Epithelial cell of esophagus (primary cell): ENCODE results near the gene PTK7.

Experiments used
- DNase-seq: peaks from one replicate; pipeline ENCODE4 v3.0.0; 2010; ENCODE audit warnings: low read depth
- H3K4me3 ChIP-seq: 2 replicates; pipeline ENCODE4 v1.5.1; 2011; ENCODE audit warnings: mild to moderate bottlenecking, low read length, control low read depth
- CTCF ChIP-seq: IDR thresholded peaks from 2 replicates; pipeline ENCODE4 v1.5.1; 2011; ENCODE audit warnings: low read depth, mild to moderate bottlenecking, low read length, control low read depth, inconsistent platforms; ENCODE audit not compliant: insufficient read depth; ENCODE audit errors: missing control alignments

PTK7 gene

DNA sequence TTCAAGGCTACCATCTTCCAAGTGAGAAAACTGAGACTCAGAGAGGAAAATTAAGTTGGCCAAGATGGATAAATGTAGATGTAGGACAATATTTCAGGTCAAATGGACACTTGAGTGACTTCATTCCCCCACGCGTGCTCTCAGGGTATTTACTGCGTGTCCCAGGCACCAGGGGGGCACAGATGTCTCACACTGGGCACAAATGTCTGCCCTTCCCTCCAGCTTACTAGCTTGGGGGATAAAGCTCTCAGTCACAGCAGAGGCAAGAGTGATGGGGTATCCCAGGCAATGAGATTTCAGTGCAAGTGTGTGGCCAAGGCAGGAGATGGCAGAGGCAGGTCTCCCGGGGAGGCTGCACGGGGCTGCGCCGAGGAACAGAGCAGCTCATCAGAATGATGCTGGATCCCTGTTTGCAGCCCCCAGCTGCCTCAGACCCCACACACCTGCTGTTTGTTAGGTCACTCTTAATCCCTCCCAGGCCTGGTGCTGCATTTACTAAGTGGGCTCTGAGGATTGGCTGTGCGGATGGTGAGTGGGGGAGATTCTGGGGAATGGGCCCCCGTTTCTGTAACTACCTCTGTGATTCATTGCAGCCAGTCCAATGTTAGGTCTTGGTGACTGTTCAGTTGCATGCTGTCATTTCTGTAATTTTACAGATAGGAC lies 44.1 kb downstream of the PTK7 start:
- no peak for DNase-seq
- no peak for TF ChIP-seq CTCF
- no peak overlapping the region for H3K4me3 ChIP-seq

- DNase-seq, result peak; percentile 96
- no peak for TF ChIP-seq CTCF
- no peak overlapping the region for H3K4me3 ChIP-seq
These were observed 45.1 kb downstream of the PTK7 start for GRCh38 chr6:43120944-43121913.

DNA sequence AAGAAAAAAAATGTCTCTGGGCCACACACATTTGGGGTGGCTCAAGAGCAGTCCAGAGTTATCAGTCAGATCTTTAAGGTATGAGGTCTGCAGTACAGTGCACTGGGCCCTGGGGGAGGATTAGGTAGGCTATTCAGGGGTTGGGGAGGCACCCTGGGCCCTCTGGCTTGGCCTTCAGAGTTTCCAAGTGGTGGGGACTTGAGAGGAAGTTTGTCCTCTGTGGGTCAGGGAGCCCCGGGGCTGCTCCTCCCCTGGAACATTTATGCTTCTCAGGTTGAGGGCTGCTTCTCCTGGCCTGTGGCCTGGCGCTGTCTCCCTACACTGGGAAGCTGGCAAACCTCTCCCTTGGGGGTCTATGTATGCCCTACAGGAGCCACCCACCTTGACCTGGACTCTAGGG lies 46.0 kb downstream of the PTK7 start:
- DNase-seq, result no peak
- H3K4me3 ChIP-seq, result no peak overlapping the region
- no peak for TF ChIP-seq CTCF

DNA sequence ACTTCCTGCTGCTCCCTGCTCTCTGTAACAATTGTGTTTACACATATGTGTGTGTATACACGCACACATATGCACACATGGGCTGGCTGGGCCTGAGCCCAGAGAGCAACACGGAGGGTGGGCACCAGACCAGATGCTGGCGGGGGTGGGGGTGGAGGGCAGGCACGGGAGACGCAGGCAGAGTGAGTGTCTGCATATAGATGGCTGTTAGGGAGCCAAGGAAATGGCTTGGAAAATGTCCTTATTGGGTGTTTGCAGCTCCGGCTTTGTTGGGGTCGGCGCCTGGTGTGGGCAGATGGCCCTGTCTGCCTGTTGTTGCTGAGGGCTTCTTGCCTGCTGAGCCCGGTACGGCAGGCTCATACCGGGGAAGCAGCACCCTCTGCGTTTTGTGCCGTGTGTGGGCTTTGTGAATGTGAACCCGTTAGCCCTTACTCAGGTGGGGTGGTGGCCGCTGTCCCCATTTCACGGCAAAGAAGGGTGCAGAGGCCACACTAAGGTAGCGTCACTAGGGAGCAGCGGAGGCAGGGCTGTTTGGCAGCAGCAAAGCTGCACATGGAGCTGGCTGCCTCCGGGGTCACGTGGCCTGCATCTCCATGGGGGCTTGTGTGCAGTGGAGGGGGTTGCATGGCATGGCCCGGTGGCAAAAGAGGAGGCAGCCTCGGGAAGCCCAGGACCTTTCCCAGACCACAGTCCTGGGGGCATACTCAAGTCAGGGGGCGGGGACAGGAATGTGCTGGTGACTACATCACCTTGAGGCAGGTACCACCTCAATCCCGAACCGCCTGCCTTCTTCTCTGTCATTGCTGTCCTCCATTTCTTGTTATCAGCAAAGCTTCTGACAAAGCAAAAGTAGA lies 47.6 kb downstream of the PTK7 start:
- no peak for DNase-seq
- no peak for TF ChIP-seq CTCF
- H3K4me3 ChIP-seq, result no peak overlapping the region

DNA sequence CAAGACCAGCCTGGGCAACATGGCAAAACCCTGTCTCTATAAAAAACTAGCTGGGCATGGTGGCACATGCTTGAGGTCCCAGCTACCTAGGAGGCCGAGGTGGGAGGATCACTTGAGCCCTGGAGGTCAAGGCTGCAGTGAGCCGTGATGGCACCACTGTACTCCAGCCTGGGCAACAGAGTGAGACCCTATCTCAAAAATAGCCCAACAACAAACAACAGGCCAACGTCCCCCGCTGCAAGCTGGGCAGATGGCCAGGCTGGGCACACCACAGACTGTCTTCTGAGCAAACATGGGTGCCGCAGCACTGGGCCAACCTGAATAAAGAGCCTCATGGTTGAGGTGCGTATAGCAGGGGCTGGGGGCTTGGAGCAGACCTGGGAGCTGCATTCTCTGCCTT lies 48.4 kb downstream of the PTK7 start:
- no peak for TF ChIP-seq CTCF
- no peak for DNase-seq
- H3K4me3 ChIP-seq, result no peak overlapping the region

- H3K4me3 ChIP-seq, result no peak overlapping the region
- no peak for TF ChIP-seq CTCF
- no peak for DNase-seq
These were observed 49.0 kb downstream of the PTK7 start for GRCh38 chr6:43125119-43125518.
